Kidney (tissue), 14 donors: ENCODE results near the gene MROH9. TPM values are rescaled to one million over a fixed set of nuclear protein-coding genes. Genes with fewer than 3 reads are reported as not detected.

Source experiments
- DNase-seq, 5 donors: peaks; one replicate each; pipeline ENCODE4 v3.0.0-alpha.2; 2013 to 2020
- FAIRE-seq: peaks from 2 replicates; lab custom pipeline; 2012; peaks lifted over from hg19 to GRCh38; lab: Jason Lieb, UNC
- H3K27ac ChIP-seq, 2 donors: one replicate each; pipeline ENCODE4 v1.7.0; 2013; ENCODE audit warnings: low read depth in 2 of 2, low read length in 2 of 2, inconsistent platforms in 1 of 2
- H3K27me3 ChIP-seq: one replicate; pipeline ENCODE4 v1.7.1; 2013; ENCODE audit warnings: low read length, inconsistent platforms; ENCODE audit not compliant: control insufficient read depth, insufficient read depth
- H3K36me3 ChIP-seq, 3 donors: one replicate each; pipeline versions ENCODE4 v1.7.0 to v1.7.1; 2013; ENCODE audit warnings: low read length in 3 of 3, control low read depth in 1 of 3, inconsistent platforms in 1 of 3; ENCODE audit not compliant: insufficient read depth in 3 of 3, control insufficient read depth in 2 of 3
- H3K4me1 ChIP-seq, 3 donors: one replicate each; pipeline versions ENCODE4 v1.7.0 to v1.7.1; 2013; ENCODE audit warnings: low read length in 3 of 3, inconsistent platforms in 1 of 3, low read depth in 1 of 3; ENCODE audit not compliant: control insufficient read depth in 2 of 3, insufficient read depth in 2 of 3
- H3K4me3 ChIP-seq, 3 donors: one replicate each; pipeline versions ENCODE4 v1.7.0 to v1.8.1; 2013; ENCODE audit warnings: low read length in 3 of 3, control low read depth in 1 of 3, inconsistent platforms in 1 of 3
- H3K9ac ChIP-seq, 3 donors: one replicate each; pipeline versions ENCODE4 v1.7.0 to v1.7.1; 2013; ENCODE audit warnings: low read length in 3 of 3, control low read depth in 1 of 3, inconsistent platforms in 1 of 3
- H3K9me3 ChIP-seq, 3 donors: one replicate each; pipeline versions ENCODE4 v1.7.0 to v1.7.1; 2013; ENCODE audit warnings: low read length in 3 of 3, control low read depth in 1 of 3, inconsistent platforms in 1 of 3; ENCODE audit not compliant: control insufficient read depth in 2 of 3, insufficient read depth in 1 of 3
- CTCF ChIP-seq: IDR thresholded peaks from 3 replicates; pipeline ENCODE4 v1.5.1; 2012; ENCODE audit warnings: mild to moderate bottlenecking, moderate library complexity, borderline replicate concordance; ENCODE audit not compliant: insufficient read depth; ENCODE audit errors: extremely low read depth
- intact Hi-C: fragments of 100-400 bp; cut with DNase I; formaldehyde crosslinking; loops from one replicate; pipeline ENCODE4 v1.11.1; 2022
- polyA plus RNA-seq: library from polyadenylated mRNA; stranded (reverse); fragments of 350-450 nt; fragmentation: Illumina TruSeq; extraction: RNeasy Lipid Tissue Mini Kit (QIAGEN cat#74804); gene quantifications from one replicate; pipeline ENCODE4 v1.2.3, GENCODE V29; 2014; ENCODE audit warnings: low read depth, low replicate concordance; ENCODE audit not compliant: insufficient read depth
- total RNA-seq: library from RNA; stranded (reverse); fragmentation: NEBNext Ultra II Directional; extraction: Animal tissue kit (Norgen Biotek cat#: 25700); gene quantifications from one replicate; pipeline ENCODE4 v1.2.1, GENCODE V29; 2021
- donor health status: control.
- donor health status: control.
- donor health status: control.
- donor health status: control.
- donor health status: control.
- donor health status: DM: yes; HTN: yes; CAD: no.
- donor health status: Normal renal cell carcinoma (clear cell type).

MROH9 gene
- total and polyA plus RNA-seq, 2 donors from 2014 or later, result not detected

GRCh38 chr1:170927955-170928840 lies 7.1 kb upstream of the MROH9 start:
- H3K36me3 ChIP-seq, result no peaks in the 10 kb centered on the region
- H3K27ac ChIP-seq, result no peak overlapping the region
- TF ChIP-seq CTCF, result no peak
- no peaks in the 10 kb centered on the region for H3K4me1 ChIP-seq
- no peak for FAIRE-seq
- peak in 1 of 5 donors; percentile 5 for DNase-seq
- no peak overlapping the region for H3K4me3 ChIP-seq
- intact Hi-C loops, result no loop called here
- H3K9me3 ChIP-seq, result no peaks in the 10 kb centered on the region
- no peaks in the 10 kb centered on the region for H3K27me3 ChIP-seq
- no peak overlapping the region for H3K9ac ChIP-seq

GRCh38 chr1:170929412-170929834 lies 5.9 kb upstream of the MROH9 start:
- Histone ChIP-seq H3K27ac (no peak overlapping the region), H3K36me3 (no peaks in the 10 kb centered on the region), H3K27me3 (no peaks in the 10 kb centered on the region), H3K4me1 (no peaks in the 10 kb centered on the region), H3K4me3 (no peak overlapping the region), H3K9me3 (no peaks in the 10 kb centered on the region), H3K9ac (no peak overlapping the region)
- TF ChIP-seq CTCF, result no peak
- intact Hi-C loops, result no loop called here
- no peak for DNase-seq
- no peak for FAIRE-seq

- DNase-seq, result peak in 2 of 5 donors; percentile 61 to 73
- no peak overlapping the region for H3K4me3 ChIP-seq
- H3K36me3 ChIP-seq, result no peaks in the 10 kb centered on the region
- peak; percentile 69 for FAIRE-seq
- H3K27ac ChIP-seq, result no peak overlapping the region
- intact Hi-C loops, result no loop called here
- H3K27me3 ChIP-seq, result no peaks in the 10 kb centered on the region
- peak; percentile 71 for TF ChIP-seq CTCF
- H3K9ac ChIP-seq, result no peak overlapping the region
- no peaks in the 10 kb centered on the region for H3K4me1 ChIP-seq
- H3K9me3 ChIP-seq, result no peaks in the 10 kb centered on the region
These were observed 5.3 kb upstream of the MROH9 start for GRCh38 chr1:170929835-170930554.
